PC-3 (cell line): ENCODE results near the gene CDHR2. TPM values are rescaled to one million over a fixed set of nuclear protein-coding genes. Genes with fewer than 3 reads are reported as not detected.

Experiments used
- ATAC-seq: fragments of 200-7000 bp; cut with Tn5 transposase; 2 replicates; pipeline ENCODE4 v1.9.1; 2020; ENCODE audit warnings: mild to moderate bottlenecking, moderate library complexity
- BruUV-seq: library from RNA; stranded (reverse); fragments of 400-500 nt; replicated peaks from 2 replicates; lab custom pipeline; 2021; lab: Mats Ljungman, UMichigan
- CTCF ChIA-PET: fragments of 300-600 bp; sonication (Branson Sonifier 250); formaldehyde crosslinking; loops from one replicate; lab custom pipeline; 2022; ENCODE audit warnings: antibody characterized with exemption; lab: Charles Lee
- POLR2A ChIA-PET: fragments of 300-600 bp; sonication (Branson Sonifier 250); formaldehyde crosslinking; loops from one replicate; lab custom pipeline; 2022; ENCODE audit warnings: antibody characterized with exemption; ENCODE audit not compliant: unreplicated experiment; lab: Charles Lee
- DNase-seq: peaks from one replicate; pipeline ENCODE4 v3.0.0-alpha.2; 2015
- H2AFZ ChIP-seq: fragments of 300-600 bp; sonication (generic); 2 replicates; pipeline ENCODE4 v1.6.0; 2016; ENCODE audit warnings: antibody characterized with exemption, low read length
- H3F3A ChIP-seq: fragments of 300-600 bp; sonication (generic); one replicate; pipeline ENCODE4 v1.6.0; 2017; ENCODE audit warnings: antibody characterized with exemption, low read length, control low read depth, mild to moderate bottlenecking; ENCODE audit not compliant: unreplicated experiment
- H3K27ac ChIP-seq: fragments of 300-600 bp; sonication (generic); 2 replicates; pipeline ENCODE4 v1.5.1; 2016; ENCODE audit warnings: mild to moderate bottlenecking, low read length
- H3K27me3 ChIP-seq: fragments of 300-600 bp; sonication (generic); 2 replicates; pipeline ENCODE4 v1.6.1; 2016; ENCODE audit warnings: low read length, mixed read lengths
- H3K36me3 ChIP-seq: fragments of 300-600 bp; sonication (generic); 2 replicates; pipeline ENCODE4 v1.6.1; 2016; ENCODE audit warnings: low read depth, mixed run types, low read length, mixed read lengths
- H3K4me1 ChIP-seq: fragments of 300-600 bp; sonication (generic); 2 replicates; pipeline ENCODE4 v1.5.1; 2016; ENCODE audit warnings: low read length; ENCODE audit not compliant: insufficient read depth
- H3K4me2 ChIP-seq: fragments of 300-600 bp; sonication (generic); 2 replicates; pipeline ENCODE4 v1.6.0; 2016; ENCODE audit warnings: low read length
- H3K4me3 ChIP-seq: fragments of 300-600 bp; sonication (generic); 2 replicates; pipeline ENCODE4 v1.5.1; 2016; ENCODE audit warnings: mild to moderate bottlenecking, low read length, mixed read lengths
- H3K79me2 ChIP-seq: fragments of 300-600 bp; sonication (generic); 2 replicates; pipeline ENCODE4 v1.6.1; 2017; ENCODE audit warnings: low read length, mixed read lengths
- H3K9ac ChIP-seq: fragments of 300-600 bp; sonication (generic); 2 replicates; pipeline ENCODE4 v1.6.0; 2016; ENCODE audit warnings: mild to moderate bottlenecking, low read length
- H3K9me2 ChIP-seq: fragments of 300-600 bp; sonication (generic); replicated peaks from 2 replicates; pipeline ENCODE4 v1.6.1; 2016; ENCODE audit warnings: mixed run types, low read length, mixed read lengths
- H3K9me3 ChIP-seq: fragments of 300-600 bp; sonication (generic); 2 replicates; pipeline ENCODE4 v1.6.1; 2016; ENCODE audit warnings: low read length, mixed read lengths
- H4K20me1 ChIP-seq: fragments of 300-600 bp; sonication (generic); 2 replicates; pipeline ENCODE4 v1.6.1; 2016; ENCODE audit warnings: low read length, mixed read lengths
- EZH2 ChIP-seq: fragments of 300-600 bp; sonication (generic); IDR thresholded peaks from one replicate; pipeline ENCODE4 v1.6.1; 2017; ENCODE audit warnings: antibody characterized with exemption, mild to moderate bottlenecking, low read length; ENCODE audit not compliant: unreplicated experiment
- EZH2phosphoT487 ChIP-seq: fragments of 300-600 bp; sonication (generic); IDR thresholded peaks from 2 replicates; pipeline ENCODE4 v1.6.1; 2018; ENCODE audit warnings: mild to moderate bottlenecking, antibody characterized with exemption, low read length, borderline replicate concordance
- intact Hi-C: fragments of 100-400 bp; cut with micrococcal nuclease; formaldehyde crosslinking; loops from 2 replicates; pipeline ENCODE4 v1.9.0; 2023
- total RNA-seq: library from RNA; depleted of rRNA; stranded (reverse); fragments of >200 nt; gene quantifications from 2 replicates; pipeline ENCODE4 v1.2.3, GENCODE V29; 2014
- TF ChIP-seq, protein P1 (sequence below): fragments of 300-600 bp; sonication (generic); conservative IDR thresholded peaks from 2 replicates; pipeline ENCODE4 v1.5.1; 2017; ENCODE audit warnings: antibody characterized with exemption, low read depth, mild to moderate bottlenecking, low read length

Gene CDHR2
- total RNA-seq, 1 experiment from 2014 or later, result 0.07 TPM

DNA sequence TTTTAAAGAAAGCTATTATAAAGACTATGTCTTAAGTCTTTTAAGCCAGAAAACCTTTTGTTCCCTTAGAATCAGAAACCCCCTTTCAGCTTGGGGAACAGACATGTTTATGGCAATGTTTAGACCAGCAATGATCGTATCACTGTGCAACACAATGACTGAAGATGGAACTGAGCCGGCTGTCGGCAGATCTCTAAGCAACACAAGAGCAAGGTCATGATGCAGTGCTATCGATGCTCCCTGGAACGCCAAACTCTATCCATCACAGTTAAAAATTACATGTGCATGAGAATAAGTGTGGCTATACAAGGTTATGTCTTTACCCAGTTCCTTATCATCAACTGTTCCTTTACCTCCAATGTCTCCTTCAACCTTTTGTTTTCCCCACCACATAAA is 10.2 kb upstream of the CDHR2 start:
- Histone ChIP-seq H3K4me3 (no peak overlapping the region), H3F3A (no peaks in the 10 kb centered on the region), H3K9ac (no peak overlapping the region), H3K79me2 (peaks cover 40% of the 10 kb centered on the region), H3K36me3 (no peaks in the 10 kb centered on the region), H2AFZ (no peak overlapping the region), H3K27ac (no peak overlapping the region), H3K4me1 (peaks cover 45% of the 10 kb centered on the region), H3K9me2 (no peaks in the 10 kb centered on the region), H3K9me3 (no peaks in the 10 kb centered on the region), H3K4me2 (no peak overlapping the region), H4K20me1 (peaks cover 3% of the 10 kb centered on the region; the same call in 1 of the 2 replicates), H3K27me3 (no peaks in the 10 kb centered on the region)
- ChIA-PET POLR2A (interaction anchor here (0.5 kb wide), 1 partner anchor 813 kb away, joined by 11 read pairs; the partner anchor contains the start of gene LMAN2), CTCF (interaction anchor here (2.5 to 3.2 kb wide), 2 partner anchors 31 to 91 kb away, joined by 13 to 15 read pairs; no protein-coding TSS in a partner anchor)
- intact Hi-C loops, result loop anchor here (1.0 kb wide), 1 partner anchor 31 kb away; no protein-coding TSS in a partner anchor
- DNase-seq (no peak), ATAC-seq (no peak)
- TF ChIP-seq, protein P1, sequence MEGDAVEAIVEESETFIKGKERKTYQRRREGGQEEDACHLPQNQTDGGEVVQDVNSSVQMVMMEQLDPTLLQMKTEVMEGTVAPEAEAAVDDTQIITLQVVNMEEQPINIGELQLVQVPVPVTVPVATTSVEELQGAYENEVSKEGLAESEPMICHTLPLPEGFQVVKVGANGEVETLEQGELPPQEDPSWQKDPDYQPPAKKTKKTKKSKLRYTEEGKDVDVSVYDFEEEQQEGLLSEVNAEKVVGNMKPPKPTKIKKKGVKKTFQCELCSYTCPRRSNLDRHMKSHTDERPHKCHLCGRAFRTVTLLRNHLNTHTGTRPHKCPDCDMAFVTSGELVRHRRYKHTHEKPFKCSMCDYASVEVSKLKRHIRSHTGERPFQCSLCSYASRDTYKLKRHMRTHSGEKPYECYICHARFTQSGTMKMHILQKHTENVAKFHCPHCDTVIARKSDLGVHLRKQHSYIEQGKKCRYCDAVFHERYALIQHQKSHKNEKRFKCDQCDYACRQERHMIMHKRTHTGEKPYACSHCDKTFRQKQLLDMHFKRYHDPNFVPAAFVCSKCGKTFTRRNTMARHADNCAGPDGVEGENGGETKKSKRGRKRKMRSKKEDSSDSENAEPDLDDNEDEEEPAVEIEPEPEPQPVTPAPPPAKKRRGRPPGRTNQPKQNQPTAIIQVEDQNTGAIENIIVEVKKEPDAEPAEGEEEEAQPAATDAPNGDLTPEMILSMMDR, result no peak
- BruUV-seq, result no TSS peak

- no peak overlapping the region for H3K4me3 ChIP-seq
- peaks cover 38% of the 10 kb centered on the region for H3K79me2 ChIP-seq
- BruUV-seq, result no TSS peak
- TF ChIP-seq EZH2phosphoT487, result no peak
- TF ChIP-seq, protein P1, result no peak
- no peak for TF ChIP-seq EZH2
- no peak overlapping the region for H2AFZ ChIP-seq
- no peaks in the 10 kb centered on the region for H3K36me3 ChIP-seq
- H3K27ac ChIP-seq, result no peak overlapping the region
- ChIA-PET CTCF (no interaction called here), POLR2A (no interaction called here)
- H3K27me3 ChIP-seq, result no peaks in the 10 kb centered on the region
- H3K4me1 ChIP-seq, result peaks cover 45% of the 10 kb centered on the region
- H3K9me2 ChIP-seq, result no peaks in the 10 kb centered on the region
- no peak overlapping the region for H3K9ac ChIP-seq
- no peak for DNase-seq
- H4K20me1 ChIP-seq, result no peaks in the 10 kb centered on the region
- no peaks in the 10 kb centered on the region for H3F3A ChIP-seq
- ATAC-seq, result no peak
- intact Hi-C loops, result no loop called here
- no peaks in the 10 kb centered on the region for H3K9me3 ChIP-seq
- no peak overlapping the region for H3K4me2 ChIP-seq
These were observed 8.7 kb upstream of the CDHR2 start for GRCh38 chr5:176540476-176540899.

GRCh38 chr5:176540956-176541337 is 8.2 kb upstream of the CDHR2 start:
- Histone ChIP-seq H3K4me2 (no peak overlapping the region), H3K36me3 (no peaks in the 10 kb centered on the region), H3K27ac (no peak overlapping the region), H3K9me2 (no peaks in the 10 kb centered on the region), H3K27me3 (no peaks in the 10 kb centered on the region), H3K9ac (no peak overlapping the region), H3K9me3 (no peaks in the 10 kb centered on the region), H3K4me1 (peaks cover 47% of the 10 kb centered on the region), H3K4me3 (no peak overlapping the region), H4K20me1 (no peaks in the 10 kb centered on the region), H3K79me2 (peaks cover 33% of the 10 kb centered on the region), H3F3A (no peaks in the 10 kb centered on the region), H2AFZ (no peak overlapping the region)
- intact Hi-C loops, result no loop called here
- ChIA-PET CTCF (no interaction called here), POLR2A (no interaction called here)
- TF ChIP-seq EZH2 (no peak), EZH2phosphoT487 (no peak)
- TF ChIP-seq, protein P1, result no peak
- no TSS peak for BruUV-seq
- no peak for ATAC-seq
- no peak for DNase-seq
